ENCODE results near the gene PROM1. TPM values are rescaled to one million over a fixed set of nuclear protein-coding genes. Genes with fewer than 3 reads are reported as not detected.

Gene PROM1
- total RNA-seq, 2 donors from 2014 or later, result 34.3 to 63.9 TPM

- Histone ChIP-seq H3K9ac (ENCODE audit: low read depth in 2 of 2, low read length in 2 of 2) (no peak overlapping the region), H3K36me3 (no peaks in the 10 kb centered on the region), H3K27ac (no peak overlapping the region), H3K9me3 (no peaks in the 10 kb centered on the region), H3K4me3 (no peak overlapping the region), H3K27me3 (no peaks in the 10 kb centered on the region), H3K4me1 (no peaks in the 10 kb centered on the region)
- TF ChIP-seq CTCF (IDR thresholded peaks at IDR 0.05), result no peak
- DNase-seq, result no peak
- intact Hi-C loops (cut with DNase I), result no loop called here
These were observed 65.0 kb downstream of the PROM1 start for GRCh38 chr4:16018841-16019240.

- Histone ChIP-seq H3K4me1 (no peaks in the 10 kb centered on the region), H3K27me3 (no peaks in the 10 kb centered on the region), H3K36me3 (no peaks in the 10 kb centered on the region), H3K27ac (no peak overlapping the region), H3K9me3 (no peaks in the 10 kb centered on the region), H3K9ac (ENCODE audit: low read depth in 2 of 2, low read length in 2 of 2) (no peak overlapping the region), H3K4me3 (no peak overlapping the region)
- intact Hi-C loops (cut with DNase I), result no loop called here
- DNase-seq, result no peak
- TF ChIP-seq CTCF (IDR thresholded peaks at IDR 0.05), result no peak
These were observed 65.7 kb downstream of the PROM1 start for GRCh38 chr4:16018061-16018676.

GRCh38 chr4:16016536-16016935 lies 67.3 kb downstream of the PROM1 start:
- H3K4me3 ChIP-seq, result no peak overlapping the region
- intact Hi-C loops (cut with DNase I), result no loop called here
- H3K4me1 ChIP-seq, result no peaks in the 10 kb centered on the region
- no peaks in the 10 kb centered on the region for H3K9me3 ChIP-seq
- H3K36me3 ChIP-seq, result no peaks in the 10 kb centered on the region
- H3K27ac ChIP-seq, result no peak overlapping the region
- no peak overlapping the region for H3K9ac ChIP-seq (ENCODE audit: low read depth in 2 of 2, low read length in 2 of 2)
- no peak for DNase-seq
- no peaks in the 10 kb centered on the region for H3K27me3 ChIP-seq
- no peak for TF ChIP-seq CTCF (IDR thresholded peaks at IDR 0.05)

GRCh38 chr4:16011173-16011572 lies 72.7 kb downstream of the PROM1 start:
- Histone ChIP-seq H3K27me3 (no peaks in the 10 kb centered on the region), H3K4me3 (no peak overlapping the region), H3K9ac (ENCODE audit: low read depth in 2 of 2, low read length in 2 of 2) (no peak overlapping the region), H3K9me3 (no peaks in the 10 kb centered on the region), H3K4me1 (no peaks in the 10 kb centered on the region), H3K36me3 (no peaks in the 10 kb centered on the region), H3K27ac (no peak overlapping the region)
- DNase-seq, result no peak
- TF ChIP-seq CTCF (IDR thresholded peaks at IDR 0.05), result no peak
- intact Hi-C loops (cut with DNase I), result no loop called here

- H3K4me3 ChIP-seq, result no peak overlapping the region
- H3K36me3 ChIP-seq, result no peaks in the 10 kb centered on the region
- intact Hi-C loops (cut with DNase I), result loop anchor here (10.0 kb wide), 1 partner anchor 284 kb away; no protein-coding TSS in a partner anchor
- no peaks in the 10 kb centered on the region for H3K4me1 ChIP-seq
- no peak overlapping the region for H3K9ac ChIP-seq (ENCODE audit: low read depth in 2 of 2, low read length in 2 of 2)
- DNase-seq, result no peak
- TF ChIP-seq CTCF (IDR thresholded peaks at IDR 0.05), result no peak
- no peak overlapping the region for H3K27ac ChIP-seq
- no peaks in the 10 kb centered on the region for H3K9me3 ChIP-seq
- H3K27me3 ChIP-seq, result no peaks in the 10 kb centered on the region
These were observed 74.7 kb downstream of the PROM1 start for GRCh38 chr4:16009153-16009552.

Measured in colonic mucosa (tissue), 4 donors.